Glutamatergic neuron (in vitro differentiated cells): ENCODE measurements around the gene EEF1E1. TPM values are rescaled to one million over a fixed set of nuclear protein-coding genes. Genes with fewer than 3 reads are reported as not detected.

Source experiments
- DNase-seq: peaks from one replicate; pipeline ENCODE4 v3.0.0; 2022
- H3K27ac Mint-ChIP-seq: one replicate; pipeline ENCODE4 v1.8.0; 2020; ENCODE audit warnings: mild to moderate bottlenecking, mixed read lengths, inconsistent platforms; ENCODE audit not compliant: unreplicated experiment
- H3K27me3 Mint-ChIP-seq: one replicate; pipeline ENCODE4 v1.8.0; 2020; ENCODE audit warnings: mild to moderate bottlenecking, moderate library complexity, mixed read lengths, inconsistent platforms; ENCODE audit not compliant: unreplicated experiment
- H3K36me3 Mint-ChIP-seq: one replicate; pipeline ENCODE4 v1.8.0; 2020; ENCODE audit warnings: mild to moderate bottlenecking, mixed read lengths, inconsistent platforms; ENCODE audit not compliant: unreplicated experiment
- H3K4me1 Mint-ChIP-seq: one replicate; pipeline ENCODE4 v1.8.0; 2020; ENCODE audit warnings: mild to moderate bottlenecking, low read depth, mixed read lengths, inconsistent platforms; ENCODE audit not compliant: unreplicated experiment
- H3K4me3 Mint-ChIP-seq: one replicate; pipeline ENCODE4 v1.8.0; 2020; ENCODE audit warnings: mild to moderate bottlenecking, mixed read lengths, inconsistent platforms; ENCODE audit not compliant: unreplicated experiment
- H3K9me3 Mint-ChIP-seq: one replicate; pipeline ENCODE4 v1.8.0; 2020; ENCODE audit warnings: mild to moderate bottlenecking, moderate library complexity, mixed read lengths, inconsistent platforms; ENCODE audit not compliant: unreplicated experiment
- long read RNA-seq: library from polyadenylated mRNA; unstranded; transcript quantifications from one replicate; pipeline ENCODE4 v2.0.0, GENCODE V29; 2020; ENCODE audit not compliant: unreplicated experiment
- total RNA-seq: library from RNA; stranded (reverse); fragmentation: NEBNext Ultra II Directional; extraction: Animal tissue kit (Norgen Biotek cat#: 25700); gene quantifications from one replicate; pipeline ENCODE4 v1.2.1, GENCODE V29; 2021; ENCODE audit not compliant: unreplicated experiment
- TF ChIP-seq, protein P1 (sequence below): fragments of 200-600 bp; sonication (generic); IDR thresholded peaks from one replicate; pipeline ENCODE4 v1.5.0; 2021; ENCODE audit not compliant: partially characterized antibody, unreplicated experiment

Gene EEF1E1
- total RNA-seq, result 20.6 TPM
- long read RNA-seq, transcript EEF1E1-201 (4 exons, 1,077 nt), result major isoform, 23 of 27 reads
- long read RNA-seq, partial matches to known transcripts, result 1 of 27 reads
- long read RNA-seq, other reads (novel, unspliced or antisense), result 0 of 27 reads

DNA sequence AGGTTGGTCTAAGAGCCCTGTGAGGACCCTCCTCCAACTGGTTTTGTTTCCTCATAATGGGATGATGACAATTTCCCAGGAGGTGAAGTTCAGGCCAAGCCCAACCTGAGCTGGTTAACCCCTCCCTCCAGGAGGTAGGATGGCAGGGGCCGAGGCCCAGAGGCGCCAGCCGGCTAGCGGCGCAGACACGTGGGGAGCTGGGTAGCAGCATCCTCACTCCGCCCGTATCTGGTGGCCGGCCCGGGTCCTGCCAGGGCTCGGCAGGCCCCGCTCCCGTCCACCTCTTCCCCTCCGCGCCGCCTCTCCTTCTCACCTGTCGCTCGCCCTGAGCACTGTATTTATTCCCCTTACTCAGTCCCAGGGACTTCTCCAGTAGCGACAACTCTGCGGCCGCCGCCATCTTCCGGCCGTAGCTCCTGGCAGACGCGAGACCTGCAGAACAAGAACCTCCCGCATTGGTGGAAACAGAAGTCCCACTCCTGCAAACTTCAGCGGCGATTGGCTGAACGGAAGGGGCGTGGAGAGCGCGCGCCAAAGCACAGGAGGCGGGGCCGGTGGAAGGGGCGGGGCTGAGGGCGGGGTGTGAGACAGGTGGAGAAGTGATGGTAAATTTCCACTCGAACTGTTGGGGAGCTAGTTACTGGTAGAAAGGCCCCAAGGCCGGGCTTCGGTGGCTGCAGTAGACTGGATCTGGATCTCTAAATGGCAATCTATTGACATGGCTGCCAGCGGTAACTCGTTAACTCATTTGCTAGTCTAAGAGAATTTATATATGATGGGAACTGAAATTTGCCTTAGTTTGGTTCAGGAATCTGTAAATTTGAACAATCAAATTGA lies at the start of gene EEF1E1:
EEF1E1 (minus strand) TSS at position 427 of the 837 bp plus-strand sequence; CDS start at position 400, 27 bp downstream.
- H3K4me3 Mint-ChIP-seq, result peak within 1 kb of the TSS; percentile 97

DNA sequence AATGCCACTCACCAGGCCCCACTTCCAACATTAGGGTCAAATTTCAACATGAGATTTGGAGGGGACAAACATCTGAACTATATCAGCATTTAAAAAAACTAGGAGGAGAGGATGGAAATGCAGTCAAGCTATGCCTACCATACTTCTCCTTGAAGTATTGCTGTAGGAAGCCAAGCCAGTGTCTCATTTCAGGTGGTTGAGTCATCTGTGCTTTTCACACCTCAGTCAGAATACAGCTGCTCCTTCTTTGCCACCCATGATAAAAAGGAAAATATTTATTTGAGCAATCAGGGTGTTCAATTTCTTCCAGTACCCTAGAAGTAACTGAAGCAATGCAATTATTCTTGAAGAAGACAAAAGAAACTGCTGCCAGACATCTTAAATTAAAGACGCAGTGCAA lies 47.0 kb upstream of the EEF1E1 start:
- no peak overlapping the region for H3K4me3 Mint-ChIP-seq
- no peaks in the 10 kb centered on the region for H3K27me3 Mint-ChIP-seq
- H3K27ac Mint-ChIP-seq, result no peak overlapping the region
- H3K9me3 Mint-ChIP-seq, result no peaks in the 10 kb centered on the region
- no peaks in the 10 kb centered on the region for H3K36me3 Mint-ChIP-seq
- DNase-seq, result no peak
- TF ChIP-seq, protein P1, sequence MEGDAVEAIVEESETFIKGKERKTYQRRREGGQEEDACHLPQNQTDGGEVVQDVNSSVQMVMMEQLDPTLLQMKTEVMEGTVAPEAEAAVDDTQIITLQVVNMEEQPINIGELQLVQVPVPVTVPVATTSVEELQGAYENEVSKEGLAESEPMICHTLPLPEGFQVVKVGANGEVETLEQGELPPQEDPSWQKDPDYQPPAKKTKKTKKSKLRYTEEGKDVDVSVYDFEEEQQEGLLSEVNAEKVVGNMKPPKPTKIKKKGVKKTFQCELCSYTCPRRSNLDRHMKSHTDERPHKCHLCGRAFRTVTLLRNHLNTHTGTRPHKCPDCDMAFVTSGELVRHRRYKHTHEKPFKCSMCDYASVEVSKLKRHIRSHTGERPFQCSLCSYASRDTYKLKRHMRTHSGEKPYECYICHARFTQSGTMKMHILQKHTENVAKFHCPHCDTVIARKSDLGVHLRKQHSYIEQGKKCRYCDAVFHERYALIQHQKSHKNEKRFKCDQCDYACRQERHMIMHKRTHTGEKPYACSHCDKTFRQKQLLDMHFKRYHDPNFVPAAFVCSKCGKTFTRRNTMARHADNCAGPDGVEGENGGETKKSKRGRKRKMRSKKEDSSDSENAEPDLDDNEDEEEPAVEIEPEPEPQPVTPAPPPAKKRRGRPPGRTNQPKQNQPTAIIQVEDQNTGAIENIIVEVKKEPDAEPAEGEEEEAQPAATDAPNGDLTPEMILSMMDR, result no peak
- no peaks in the 10 kb centered on the region for H3K4me1 Mint-ChIP-seq

More for the DNA sequence above, at the start of gene EEF1E1:
- Mint-ChIP-seq H3K27ac (peak within 1 kb of the TSS; percentile 84), H3K36me3 (no peaks in the 10 kb centered on the region), H3K4me1 (no peaks in the 10 kb centered on the region), H3K9me3 (no peaks in the 10 kb centered on the region), H3K27me3 (peaks cover 1% of the 10 kb centered on the region)
- DNase-seq, result peak; percentile 94
- TF ChIP-seq, protein P1, result no peak

DNA sequence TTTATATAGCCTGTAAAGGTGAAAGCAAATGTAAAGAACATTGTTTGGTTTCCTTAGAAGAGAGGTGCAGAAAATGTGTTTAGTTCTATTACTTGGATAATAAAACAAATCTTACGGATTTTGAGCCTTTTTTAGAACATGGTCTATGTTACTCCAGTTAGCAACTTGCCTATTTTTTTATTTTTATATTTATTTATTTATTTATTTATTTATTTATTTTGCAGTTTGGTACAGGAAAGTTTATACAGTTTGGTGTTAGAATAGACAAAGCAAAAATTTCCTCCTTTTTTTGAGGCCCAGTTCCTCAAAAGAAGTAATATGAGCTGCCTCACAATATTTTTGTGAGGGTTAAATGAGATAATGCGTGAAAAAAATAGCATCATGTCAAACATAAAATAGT lies 41.6 kb upstream of the EEF1E1 start:
- Mint-ChIP-seq H3K27me3 (no peaks in the 10 kb centered on the region), H3K4me3 (no peak overlapping the region), H3K27ac (no peak overlapping the region), H3K9me3 (no peaks in the 10 kb centered on the region), H3K4me1 (no peaks in the 10 kb centered on the region), H3K36me3 (no peaks in the 10 kb centered on the region)
- TF ChIP-seq, protein P1, result no peak
- DNase-seq, result no peak

DNA sequence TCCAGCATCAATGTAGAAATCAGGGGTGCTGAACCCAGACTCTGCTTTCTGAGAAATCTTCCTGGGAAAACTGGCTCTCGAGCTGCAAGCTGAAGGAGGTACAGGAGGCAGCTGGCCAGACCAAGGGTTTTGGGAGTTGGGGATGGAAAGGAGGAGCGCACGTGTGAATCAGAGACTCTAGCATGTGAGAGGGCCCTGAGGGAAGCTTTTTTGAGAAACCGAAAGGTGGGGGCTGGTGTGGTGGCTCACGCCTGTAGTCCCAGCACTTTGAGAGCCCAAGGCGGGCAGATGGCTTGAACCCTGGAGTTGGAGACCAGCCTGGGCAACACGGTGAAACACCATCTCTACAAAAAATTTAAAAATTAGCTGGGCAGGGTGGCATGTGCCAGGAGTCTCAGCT lies 37.1 kb upstream of the EEF1E1 start:
- no peak overlapping the region for H3K4me3 Mint-ChIP-seq
- no peaks in the 10 kb centered on the region for H3K9me3 Mint-ChIP-seq
- no peaks in the 10 kb centered on the region for H3K36me3 Mint-ChIP-seq
- no peaks in the 10 kb centered on the region for H3K4me1 Mint-ChIP-seq
- H3K27me3 Mint-ChIP-seq, result no peaks in the 10 kb centered on the region
- TF ChIP-seq, protein P1, result no peak
- DNase-seq, result no peak
- H3K27ac Mint-ChIP-seq, result no peak overlapping the region

DNA sequence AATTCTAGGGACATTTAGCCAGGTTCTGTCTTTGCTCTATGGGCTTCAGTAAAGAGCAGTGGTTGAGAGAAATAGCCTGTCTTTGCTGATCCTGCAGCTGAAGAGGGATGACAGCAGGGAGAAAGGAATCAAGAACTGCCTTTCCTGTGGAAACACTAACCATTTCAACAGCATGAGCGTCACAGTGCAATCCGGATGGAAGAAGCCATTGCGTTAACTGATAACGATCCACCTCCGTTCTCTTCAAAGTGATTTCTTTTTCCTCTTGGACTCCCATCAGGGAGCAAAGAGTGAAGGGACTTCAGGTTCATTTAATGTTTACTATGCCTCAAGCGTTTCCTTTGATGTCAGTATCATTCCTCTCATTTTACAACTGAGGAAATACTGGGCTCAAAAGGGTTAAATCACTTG lies 35.2 kb upstream of the EEF1E1 start:
- no peak for DNase-seq
- TF ChIP-seq, protein P1, result no peak
- no peak overlapping the region for H3K4me3 Mint-ChIP-seq
- H3K36me3 Mint-ChIP-seq, result no peaks in the 10 kb centered on the region
- no peaks in the 10 kb centered on the region for H3K9me3 Mint-ChIP-seq
- no peaks in the 10 kb centered on the region for H3K27me3 Mint-ChIP-seq
- no peak overlapping the region for H3K27ac Mint-ChIP-seq
- no peaks in the 10 kb centered on the region for H3K4me1 Mint-ChIP-seq
